ENCODE measurements around the gene ZNF710. TPM values are rescaled to one million over a fixed set of nuclear protein-coding genes. Genes with fewer than 3 reads are reported as not detected.
A peak's percentile ranks its signal among the peaks of the same experiment; 100 is the strongest.

Gene ZNF710
- total and polyA plus RNA-seq, 8 donors: 7.9 to 35.3 (median 16.1) TPM

DNA sequence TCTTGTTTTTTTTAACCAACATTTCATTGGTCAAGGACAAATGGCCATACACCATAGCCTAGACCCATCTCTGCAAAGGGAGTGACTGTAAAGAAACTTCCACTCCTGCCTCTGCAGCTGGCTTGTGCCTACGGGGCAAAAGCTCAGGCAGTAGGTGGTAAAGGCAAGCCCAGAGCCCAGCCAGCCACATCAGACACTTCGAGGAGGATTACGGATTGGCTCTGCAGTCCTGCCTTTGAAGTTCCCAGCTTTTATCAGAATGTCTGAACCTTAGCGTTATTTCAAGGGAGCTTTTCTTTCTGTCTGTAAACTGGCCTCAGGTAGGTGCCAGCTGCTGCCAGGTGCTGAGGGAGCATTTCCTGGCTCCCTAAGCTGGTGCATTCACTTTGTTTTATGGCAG is 15.6 kb downstream of the ZNF710 start:
- peak overlapping the region in 4 of 5 donors; percentile 15 to 44 (median 36) for H3K27ac ChIP-seq
- peaks cover 0 to 8% (median 5%) of the 10 kb centered on the region in 4 donors for H3K9me3 ChIP-seq
- no peaks in the 10 kb centered on the region for H3K27me3 ChIP-seq
- H3K4me3 ChIP-seq: no peak overlapping the region
- TF ChIP-seq POLR2A (IDR thresholded peaks at IDR 0.05) (no peak), EP300 (IDR thresholded peaks at IDR 0.05) (no peak), POLR2AphosphoS5 (IDR thresholded peaks at IDR 0.05) (no peak)
- TF ChIP-seq, protein P1, sequence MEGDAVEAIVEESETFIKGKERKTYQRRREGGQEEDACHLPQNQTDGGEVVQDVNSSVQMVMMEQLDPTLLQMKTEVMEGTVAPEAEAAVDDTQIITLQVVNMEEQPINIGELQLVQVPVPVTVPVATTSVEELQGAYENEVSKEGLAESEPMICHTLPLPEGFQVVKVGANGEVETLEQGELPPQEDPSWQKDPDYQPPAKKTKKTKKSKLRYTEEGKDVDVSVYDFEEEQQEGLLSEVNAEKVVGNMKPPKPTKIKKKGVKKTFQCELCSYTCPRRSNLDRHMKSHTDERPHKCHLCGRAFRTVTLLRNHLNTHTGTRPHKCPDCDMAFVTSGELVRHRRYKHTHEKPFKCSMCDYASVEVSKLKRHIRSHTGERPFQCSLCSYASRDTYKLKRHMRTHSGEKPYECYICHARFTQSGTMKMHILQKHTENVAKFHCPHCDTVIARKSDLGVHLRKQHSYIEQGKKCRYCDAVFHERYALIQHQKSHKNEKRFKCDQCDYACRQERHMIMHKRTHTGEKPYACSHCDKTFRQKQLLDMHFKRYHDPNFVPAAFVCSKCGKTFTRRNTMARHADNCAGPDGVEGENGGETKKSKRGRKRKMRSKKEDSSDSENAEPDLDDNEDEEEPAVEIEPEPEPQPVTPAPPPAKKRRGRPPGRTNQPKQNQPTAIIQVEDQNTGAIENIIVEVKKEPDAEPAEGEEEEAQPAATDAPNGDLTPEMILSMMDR (IDR thresholded peaks at IDR 0.05): no peak
- peak in 1 of 2 donors; percentile 43 for DNase-seq
- intact Hi-C loops (cut with DNase I; ENCODE audit: low total_unique reads): no loop called here
- H3K4me1 ChIP-seq: peaks cover 23 to 69% (median 32%) of the 10 kb centered on the region in 4 donors
- WGBS, 5 donors: 28 to 38% (median 33%) methylated on average over 4 of the region's 4 CpGs
- no peaks in the 10 kb centered on the region for H3K36me3 ChIP-seq

DNA sequence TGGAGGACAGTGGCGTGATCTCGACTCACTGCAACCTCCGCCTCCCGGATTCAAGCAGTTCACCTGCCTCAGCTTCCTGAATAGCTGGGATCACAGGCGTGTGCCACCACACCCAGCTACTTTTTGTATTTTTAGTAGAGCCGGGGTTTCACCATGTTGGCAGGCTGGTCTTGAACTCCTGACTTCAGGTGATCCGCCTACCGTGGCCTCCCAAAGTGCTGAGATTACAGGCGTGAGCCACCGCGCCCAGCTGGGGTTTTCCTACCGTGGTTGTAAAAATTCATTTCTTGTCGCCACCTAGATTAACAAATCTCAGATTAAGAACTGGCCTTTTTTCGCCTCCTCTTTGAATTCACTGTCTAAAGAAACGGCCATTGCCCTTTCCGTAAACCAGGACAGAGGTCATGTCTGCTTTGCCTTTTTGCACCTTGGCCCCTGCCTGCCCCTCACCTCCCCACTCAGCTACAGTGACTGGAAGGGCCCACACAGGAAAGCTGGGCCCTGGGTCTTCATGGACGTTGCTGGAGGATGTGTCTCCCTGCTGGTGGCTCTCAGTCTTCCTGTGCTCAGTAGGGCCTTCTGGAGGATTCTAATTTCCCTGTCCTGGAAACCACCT is 17.2 kb downstream of the ZNF710 start:
- Histone ChIP-seq H3K4me3 (no peak overlapping the region), H3K27ac (peak overlapping the region in 2 of 5 donors; percentile 25 to 32), H3K9me3 (no peaks in the 10 kb centered on the region), H3K27me3 (no peaks in the 10 kb centered on the region), H3K4me1 (peaks cover 23 to 60% (median 30%) of the 10 kb centered on the region in 4 donors), H3K36me3 (no peaks in the 10 kb centered on the region)
- intact Hi-C loops (cut with DNase I; ENCODE audit: low total_unique reads): no loop called here
- TF ChIP-seq, protein P1 (IDR thresholded peaks at IDR 0.05): no peak
- no peak for TF ChIP-seq POLR2AphosphoS5 (IDR thresholded peaks at IDR 0.05)
- TF ChIP-seq EP300 (IDR thresholded peaks at IDR 0.05): no peak
- TF ChIP-seq POLR2A (IDR thresholded peaks at IDR 0.05): no peak
- 77 to 91% (median 89%) methylated on average over 17 of the region's 17 CpGs for WGBS, 5 donors
- no peak for DNase-seq

DNA sequence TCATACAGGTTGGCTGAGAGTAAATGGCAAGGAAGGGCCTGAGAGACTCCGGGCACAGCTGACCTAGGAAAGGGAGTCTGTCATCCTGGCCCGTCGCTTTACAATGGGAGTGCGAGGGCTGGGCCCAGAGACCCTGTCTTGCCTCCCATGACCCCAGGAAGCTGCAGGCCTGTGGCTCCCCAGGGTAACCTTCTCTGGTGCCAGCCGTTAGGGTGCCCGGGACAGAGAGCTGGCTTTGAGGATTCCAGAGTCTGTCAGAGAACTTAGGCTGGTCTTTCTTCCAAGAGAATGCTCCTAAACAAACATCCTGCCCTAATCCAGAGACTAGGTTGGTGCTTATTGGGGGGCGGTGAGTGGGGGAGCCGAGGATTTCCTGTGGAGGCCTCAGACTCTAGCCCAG is 18.5 kb downstream of the ZNF710 start:
- Histone ChIP-seq H3K27ac (peak overlapping the region; percentile 32 to 79 (median 46)), H3K4me3 (no peak overlapping the region), H3K4me1 (peaks cover 23 to 57% (median 30%) of the 10 kb centered on the region in 4 donors), H3K36me3 (no peaks in the 10 kb centered on the region), H3K9me3 (no peaks in the 10 kb centered on the region), H3K27me3 (no peaks in the 10 kb centered on the region)
- 74 to 95% (median 77%) methylated on average over 8 of the region's 8 CpGs for WGBS, 5 donors
- TF ChIP-seq POLR2A (IDR thresholded peaks at IDR 0.05) (no peak), EP300 (IDR thresholded peaks at IDR 0.05) (no peak), POLR2AphosphoS5 (IDR thresholded peaks at IDR 0.05) (no peak)
- TF ChIP-seq, protein P1 (IDR thresholded peaks at IDR 0.05): no peak
- no peak for DNase-seq
- intact Hi-C loops (cut with DNase I; ENCODE audit: low total_unique reads): loop anchor here (5.0 kb wide), 1 partner anchor 48 kb away; no protein-coding TSS in a partner anchor

DNA sequence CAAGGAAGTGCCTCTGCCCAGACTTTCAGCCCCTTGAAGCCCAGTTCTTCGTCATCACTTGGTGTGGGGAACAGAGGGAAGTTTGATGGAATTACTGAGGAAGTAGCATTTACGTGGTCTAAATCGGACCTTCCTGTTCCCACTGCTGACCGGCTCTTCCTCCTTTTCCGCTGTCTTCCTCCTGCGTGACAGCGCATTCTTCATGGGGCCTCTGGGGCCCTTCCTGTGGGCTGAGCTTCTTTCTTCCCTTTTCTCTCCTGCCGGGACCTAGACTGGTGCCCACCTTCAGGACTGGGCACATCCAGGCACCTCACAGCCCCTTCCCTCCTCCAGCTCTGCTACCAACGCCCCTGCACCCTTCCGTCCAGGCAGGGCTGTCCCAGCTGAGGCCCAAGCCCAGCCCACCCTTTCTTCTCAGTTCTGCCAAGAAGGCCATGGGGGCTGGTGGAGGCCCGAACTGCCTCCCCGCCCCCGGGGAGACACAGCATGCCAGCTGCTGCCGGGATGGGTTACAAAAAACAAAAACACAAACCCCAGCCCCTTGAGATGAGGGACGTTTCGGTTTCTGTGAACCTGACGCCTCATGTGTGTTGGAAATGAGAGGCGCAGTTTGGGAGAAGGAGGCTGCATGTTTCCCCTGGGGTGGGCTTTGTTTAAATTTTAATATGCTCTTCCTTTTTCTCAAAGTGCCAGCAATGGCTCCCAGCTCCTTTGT is 19.1 kb downstream of the ZNF710 start:
- DNase-seq: no peak
- H3K36me3 ChIP-seq: no peaks in the 10 kb centered on the region
- 67 to 76% (median 73%) methylated on average over 17 to 18 of the region's 18 CpGs for WGBS, 5 donors
- H3K9me3 ChIP-seq: no peaks in the 10 kb centered on the region
- intact Hi-C loops (cut with DNase I; ENCODE audit: low total_unique reads): loop anchor here (5.0 kb wide), 1 partner anchor 47 kb away; no protein-coding TSS in a partner anchor
- peaks cover 25 to 63% (median 33%) of the 10 kb centered on the region in 4 donors for H3K4me1 ChIP-seq
- no peaks in the 10 kb centered on the region for H3K27me3 ChIP-seq
- no peak overlapping the region for H3K4me3 ChIP-seq
- TF ChIP-seq POLR2A (IDR thresholded peaks at IDR 0.05) (no peak), EP300 (IDR thresholded peaks at IDR 0.05) (no peak), POLR2AphosphoS5 (IDR thresholded peaks at IDR 0.05) (no peak)
- TF ChIP-seq, protein P1 (IDR thresholded peaks at IDR 0.05): no peak
- H3K27ac ChIP-seq: peak overlapping the region; percentile 42 to 79 (median 53)
